Neural progenitor cell (in vitro differentiated cells): ENCODE results near the gene IL31. TPM values are rescaled to one million over a fixed set of nuclear protein-coding genes. Genes with fewer than 3 reads are reported as not detected.

Source experiments
- DNase-seq: peaks from one replicate; pipeline ENCODE4 v3.0.0-alpha.2; 2016; ENCODE audit warnings: low spot score
- H2AFZ ChIP-seq: fragments of 200-600 bp; sonication (generic); replicated peaks from 2 replicates; pipeline ENCODE4 v1.6.1; 2016; ENCODE audit warnings: antibody characterized with exemption
- H3F3A ChIP-seq: fragments of 200-600 bp; sonication (generic); 2 replicates; pipeline ENCODE4 v1.6.1; 2016; ENCODE audit warnings: antibody characterized with exemption, low read depth
- H3K27ac ChIP-seq: fragments of 200-600 bp; sonication (generic); 2 replicates; pipeline ENCODE4 v1.5.1; 2016; ENCODE audit warnings: mild to moderate bottlenecking
- H3K27me3 ChIP-seq: fragments of 200-600 bp; sonication (generic); 2 replicates; pipeline ENCODE4 v1.6.1; 2016; ENCODE audit warnings: mild to moderate bottlenecking, moderate library complexity
- H3K36me3 ChIP-seq: fragments of 200-600 bp; sonication (generic); 2 replicates; pipeline ENCODE4 v1.5.1; 2016
- H3K4me1 ChIP-seq: fragments of 200-600 bp; sonication (generic); 2 replicates; pipeline ENCODE4 v1.6.1; 2016; ENCODE audit warnings: mixed run types
- H3K4me2 ChIP-seq: fragments of 200-600 bp; sonication (generic); 2 replicates; pipeline ENCODE4 v1.6.1; 2016
- H3K4me3 ChIP-seq: fragments of 200-600 bp; sonication (generic); 2 replicates; pipeline ENCODE4 v1.5.1; 2016
- H3K79me2 ChIP-seq: fragments of 200-600 bp; sonication (generic); 2 replicates; pipeline ENCODE4 v1.6.1; 2016; ENCODE audit warnings: low read depth
- H3K9ac ChIP-seq: fragments of 200-600 bp; sonication (generic); 2 replicates; pipeline ENCODE4 v1.6.1; 2016
- H3K9me3 ChIP-seq: fragments of 200-600 bp; sonication (generic); 2 replicates; pipeline ENCODE4 v1.5.1; 2016; ENCODE audit warnings: low read depth
- H4K20me1 ChIP-seq: fragments of 200-600 bp; sonication (generic); 2 replicates; pipeline ENCODE4 v1.6.1; 2016; ENCODE audit warnings: low read depth
- H3K27ac Mint-ChIP-seq: 3 replicates; pipeline ENCODE4 v1.8.0; 2021; ENCODE audit warnings: mixed read lengths
- H3K27me3 Mint-ChIP-seq: 2 replicates; pipeline ENCODE4 v1.8.0; 2022; ENCODE audit warnings: low read depth, mild to moderate bottlenecking, inconsistent platforms, moderate library complexity, mixed read lengths; ENCODE audit not compliant: insufficient read depth
- H3K36me3 Mint-ChIP-seq: 3 replicates; pipeline ENCODE4 v1.8.0; 2021; ENCODE audit warnings: mixed read lengths
- H3K4me1 Mint-ChIP-seq: 3 replicates; pipeline ENCODE4 v1.8.0; 2021; ENCODE audit warnings: mixed read lengths
- H3K4me3 Mint-ChIP-seq: 3 replicates; pipeline ENCODE4 v1.8.0; 2021; ENCODE audit warnings: mild to moderate bottlenecking, moderate library complexity, mixed read lengths
- H3K9me3 Mint-ChIP-seq: 3 replicates; pipeline ENCODE4 v1.8.0; 2020; ENCODE audit warnings: mixed read lengths
- CTCF ChIP-seq: fragments of 200-600 bp; sonication (generic); IDR thresholded peaks from 2 replicates; pipeline ENCODE4 v1.5.1; 2017; ENCODE audit warnings: antibody characterized with exemption, mild to moderate bottlenecking
- EZH2 ChIP-seq: fragments of 200-600 bp; sonication (generic); IDR thresholded peaks from 2 replicates; pipeline ENCODE4 v1.6.1; 2017; ENCODE audit warnings: antibody characterized with exemption, mild to moderate bottlenecking, moderate library complexity
- EZH2phosphoT487 ChIP-seq: fragments of 200-600 bp; sonication (generic); IDR thresholded peaks from 2 replicates; pipeline ENCODE4 v1.6.1; 2017; ENCODE audit warnings: antibody characterized with exemption
- total RNA-seq: library from RNA; depleted of rRNA; stranded (reverse); fragments of >200 nt; gene quantifications from 2 replicates; pipeline ENCODE4 v1.2.3, GENCODE V29; 2015; ENCODE audit warnings: low replicate concordance

IL31 gene
- total RNA-seq, 1 donor from 2014 or later: not detected

GRCh38 chr12:122137229-122137628, 36.8 kb downstream of the IL31 start:
- H3K4me1 ChIP-seq: peaks cover 9% of the 10 kb centered on the region
- no peaks in the 10 kb centered on the region for H3K79me2 ChIP-seq
- peak overlapping the region; percentile 36 for H2AFZ ChIP-seq
- H3K36me3 ChIP-seq: no peaks in the 10 kb centered on the region
- H3K9me3 Mint-ChIP-seq: no peaks in the 10 kb centered on the region
- H3K9ac ChIP-seq: no peak overlapping the region
- H4K20me1 ChIP-seq: no peaks in the 10 kb centered on the region
- DNase-seq: peak; percentile 79
- peaks cover 6% of the 10 kb centered on the region for H3F3A ChIP-seq
- no peaks in the 10 kb centered on the region for H3K9me3 ChIP-seq
- H3K4me1 Mint-ChIP-seq: no peaks in the 10 kb centered on the region
- H3K36me3 Mint-ChIP-seq: peaks cover 18% of the 10 kb centered on the region
- no peak overlapping the region for H3K4me3 ChIP-seq
- peak overlapping the region; percentile 58 for H3K4me2 ChIP-seq
- TF ChIP-seq EZH2phosphoT487 (no peak), CTCF (peak; percentile 69), EZH2 (no peak)
- H3K27me3 ChIP-seq: no peaks in the 10 kb centered on the region
- H3K27ac ChIP-seq: no peak overlapping the region
- H3K27me3 Mint-ChIP-seq: peaks cover 3% of the 10 kb centered on the region
- no peak overlapping the region for H3K27ac Mint-ChIP-seq
- no peak overlapping the region for H3K4me3 Mint-ChIP-seq

GRCh38 chr12:122135437-122136031, 38.5 kb downstream of the IL31 start:
- H4K20me1 ChIP-seq: no peaks in the 10 kb centered on the region
- no peaks in the 10 kb centered on the region for H3K36me3 ChIP-seq
- H3K4me3 Mint-ChIP-seq: no peak overlapping the region
- TF ChIP-seq EZH2phosphoT487 (no peak), CTCF (no peak), EZH2 (no peak)
- H3K27me3 Mint-ChIP-seq: peaks cover 3% of the 10 kb centered on the region
- peaks cover 15% of the 10 kb centered on the region for H3K36me3 Mint-ChIP-seq
- no peak overlapping the region for H2AFZ ChIP-seq
- H3K9me3 Mint-ChIP-seq: no peaks in the 10 kb centered on the region
- no peaks in the 10 kb centered on the region for H3K79me2 ChIP-seq
- H3K4me2 ChIP-seq: no peak overlapping the region
- H3K27ac ChIP-seq: no peak overlapping the region
- no peaks in the 10 kb centered on the region for H3K9me3 ChIP-seq
- no peak for DNase-seq
- peaks cover 9% of the 10 kb centered on the region for H3K4me1 ChIP-seq
- no peak overlapping the region for H3K9ac ChIP-seq
- no peak overlapping the region for H3K4me3 ChIP-seq
- H3F3A ChIP-seq: peaks cover 6% of the 10 kb centered on the region
- no peaks in the 10 kb centered on the region for H3K27me3 ChIP-seq
- H3K27ac Mint-ChIP-seq: no peak overlapping the region
- H3K4me1 Mint-ChIP-seq: no peaks in the 10 kb centered on the region

GRCh38 chr12:122133192-122133950, 40.6 kb downstream of the IL31 start:
- H3K4me1 Mint-ChIP-seq: no peaks in the 10 kb centered on the region
- no peaks in the 10 kb centered on the region for H3K9me3 ChIP-seq
- H3K4me1 ChIP-seq: peaks cover 9% of the 10 kb centered on the region
- no peaks in the 10 kb centered on the region for H4K20me1 ChIP-seq
- H3K36me3 Mint-ChIP-seq: peaks cover 10% of the 10 kb centered on the region
- H3K79me2 ChIP-seq: no peaks in the 10 kb centered on the region
- H3F3A ChIP-seq: peaks cover 6% of the 10 kb centered on the region
- TF ChIP-seq CTCF: peak; percentile 13
- TF ChIP-seq EZH2phosphoT487: no peak
- H3K36me3 ChIP-seq: no peaks in the 10 kb centered on the region
- no peak overlapping the region for H3K9ac ChIP-seq
- H3K27me3 Mint-ChIP-seq: no peaks in the 10 kb centered on the region
- no peak overlapping the region for H3K4me2 ChIP-seq
- H3K4me3 ChIP-seq: no peak overlapping the region
- no peak overlapping the region for H2AFZ ChIP-seq
- no peaks in the 10 kb centered on the region for H3K9me3 Mint-ChIP-seq
- no peak overlapping the region for H3K27ac ChIP-seq
- no peak overlapping the region for H3K27ac Mint-ChIP-seq
- no peaks in the 10 kb centered on the region for H3K27me3 ChIP-seq
- no peak for DNase-seq
- H3K4me3 Mint-ChIP-seq: no peak overlapping the region
